HEK293 (cell line): Measurements from ENCODE around the gene SLC4A8.

Experiments
- CTCF ChIA-PET: fragments of 350-600 bp; formaldehyde crosslinking; extraction: SDS; loops from one replicate; lab custom pipeline; 2021; ENCODE audit warnings: antibody characterized with exemption; lab: Yijun Ruan, JAX
- POLR2A ChIA-PET: fragments of 300-600 bp; formaldehyde crosslinking; extraction: SDS; loops from one replicate; lab custom pipeline; 2020; ENCODE audit warnings: antibody characterized with exemption, inconsistent platforms; lab: Yijun Ruan, JAX
- H3K27ac ChIP-seq: fragments of 200-500 bp; sonication (Bioruptor generic); 2 replicates; pipeline ENCODE4 v1.5.1; 2014; ENCODE audit warnings: low read depth, low read length, control low read depth, inconsistent platforms; ENCODE audit errors: extremely low read depth
- H3K36me3 ChIP-seq, 2 experiments: fragments of 200-500 bp in 1 of 2; sonication (Bioruptor generic) in 1 of 2; 1 replicate in 1 of 2; 2 replicates in 1 of 2; pipeline ENCODE4 v1.5.1; 2014 to 2017; ENCODE audit warnings: inconsistent platforms in 2 of 2, low read length in 2 of 2; ENCODE audit not compliant: control insufficient read depth in 2 of 2, insufficient read depth in 1 of 2
- H3K4me1 ChIP-seq: fragments of 200-500 bp; sonication (Bioruptor generic); 2 replicates; pipeline ENCODE4 v1.5.1; 2014; ENCODE audit warnings: mild to moderate bottlenecking, low read length, inconsistent platforms; ENCODE audit not compliant: control insufficient read depth, insufficient read depth
- H3K4me3 ChIP-seq: 2 replicates; pipeline ENCODE4 v1.5.1; 2011; ENCODE audit warnings: low read depth, mild to moderate bottlenecking, control low read depth, low read length, moderate library complexity
- H3K9me3 ChIP-seq: fragments of 200-500 bp; sonication (Bioruptor generic); 2 replicates; pipeline ENCODE4 v1.5.1; 2014; ENCODE audit warnings: low read depth, low read length, inconsistent platforms; ENCODE audit not compliant: control insufficient read depth, insufficient read depth
- KLF10 ChIP-seq: fragments of 450-650 bp; IDR thresholded peaks from 2 replicates; pipeline ENCODE4 v1.5.1; 2018; ENCODE audit warnings: missing biosample characterization, mild to moderate bottlenecking, missing genetic modification characterization
- KLF7 ChIP-seq: fragments of 450-650 bp; formaldehyde crosslinking; IDR thresholded peaks from 2 replicates; pipeline ENCODE4 v1.5.1; 2016; ENCODE audit warnings: missing biosample characterization, missing genetic modification characterization, borderline replicate concordance
- KLF8 ChIP-seq: fragments of 450-650 bp; formaldehyde crosslinking; IDR thresholded peaks from 2 replicates; pipeline ENCODE4 v1.5.1; 2016; ENCODE audit warnings: missing biosample characterization, missing genetic modification characterization
- MZF1 ChIP-seq: fragments of 450-650 bp; formaldehyde crosslinking; IDR thresholded peaks from 2 replicates; pipeline ENCODE4 v1.5.1; 2017; ENCODE audit warnings: missing biosample characterization, missing genetic modification characterization, borderline replicate concordance
- PRDM2 ChIP-seq: fragments of 450-650 bp; formaldehyde crosslinking; IDR thresholded peaks from 2 replicates; pipeline ENCODE4 v1.5.1; 2016; ENCODE audit warnings: missing biosample characterization, missing genetic modification characterization, borderline replicate concordance
- TRIM28 ChIP-seq: IDR thresholded peaks from 2 replicates; pipeline ENCODE4 v1.6.1; 2011; ENCODE audit warnings: low read length, control low read depth, borderline replicate concordance
- ZBTB17 ChIP-seq: fragments of 450-650 bp; formaldehyde crosslinking; IDR thresholded peaks from 2 replicates; pipeline ENCODE4 v1.5.1; 2016; ENCODE audit warnings: missing biosample characterization, missing genetic modification characterization
- ZBTB21 ChIP-seq: fragments of 450-650 bp; formaldehyde crosslinking; IDR thresholded peaks from 2 replicates; pipeline ENCODE4 v1.5.1; 2017; ENCODE audit warnings: missing biosample characterization, missing genetic modification characterization
- ZBTB6 ChIP-seq: fragments of 450-650 bp; formaldehyde crosslinking; IDR thresholded peaks from 2 replicates; pipeline ENCODE4 v1.5.1; 2017; ENCODE audit warnings: missing biosample characterization, missing genetic modification characterization
- ZBTB8A ChIP-seq: fragments of 450-650 bp; formaldehyde crosslinking; IDR thresholded peaks from 2 replicates; pipeline ENCODE4 v1.5.1; 2016; ENCODE audit warnings: missing biosample characterization, missing genetic modification characterization
- ZEB2 ChIP-seq: fragments of 450-650 bp; formaldehyde crosslinking; IDR thresholded peaks from 2 replicates; pipeline ENCODE4 v1.5.1; 2016; ENCODE audit warnings: missing biosample characterization, missing genetic modification characterization
- ZNF112 ChIP-seq: fragments of 450-650 bp; formaldehyde crosslinking; IDR thresholded peaks from 2 replicates; pipeline ENCODE4 v1.5.0; 2017; ENCODE audit warnings: missing biosample characterization, missing genetic modification characterization
- ZNF155 ChIP-seq: fragments of 450-650 bp; formaldehyde crosslinking; IDR thresholded peaks from 2 replicates; pipeline ENCODE4 v1.5.1; 2016; ENCODE audit warnings: missing biosample characterization, missing genetic modification characterization
- ZNF248 ChIP-seq: fragments of 450-650 bp; formaldehyde crosslinking; IDR thresholded peaks from 2 replicates; pipeline ENCODE4 v1.5.1; 2017; ENCODE audit warnings: missing biosample characterization, missing genetic modification characterization
- ZNF302 ChIP-seq: fragments of 450-650 bp; formaldehyde crosslinking; IDR thresholded peaks from 2 replicates; pipeline ENCODE4 v1.5.1; 2016; ENCODE audit warnings: missing biosample characterization, missing genetic modification characterization, low read depth
- ZNF311 ChIP-seq: fragments of 450-650 bp; formaldehyde crosslinking; IDR thresholded peaks from 2 replicates; pipeline ENCODE4 v1.5.1; 2017; ENCODE audit warnings: missing biosample characterization, missing genetic modification characterization, borderline replicate concordance
- ZNF426 ChIP-seq: fragments of 450-650 bp; formaldehyde crosslinking; IDR thresholded peaks from 2 replicates; pipeline ENCODE4 v1.5.1; 2017; ENCODE audit warnings: missing biosample characterization, missing genetic modification characterization, mild to moderate bottlenecking, inconsistent platforms, moderate library complexity
- ZNF544 ChIP-seq: fragments of 450-650 bp; formaldehyde crosslinking; IDR thresholded peaks from 2 replicates; pipeline ENCODE4 v1.5.0; 2017; ENCODE audit warnings: missing biosample characterization, missing genetic modification characterization
- ZNF580 ChIP-seq: fragments of 450-650 bp; formaldehyde crosslinking; IDR thresholded peaks from 2 replicates; pipeline ENCODE4 v1.5.1; 2016; ENCODE audit warnings: missing biosample characterization, missing genetic modification characterization
- ZNF626 ChIP-seq: fragments of 450-650 bp; sonication (Bioruptor Pico); formaldehyde crosslinking; IDR thresholded peaks from 2 replicates; pipeline ENCODE4 v1.5.1; 2018; ENCODE audit warnings: missing biosample characterization, missing genetic modification characterization, inconsistent platforms
- ZNF701 ChIP-seq: fragments of 450-650 bp; formaldehyde crosslinking; IDR thresholded peaks from 2 replicates; pipeline ENCODE4 v1.5.1; 2016; ENCODE audit warnings: missing biosample characterization, missing genetic modification characterization
- ZNF768 ChIP-seq: fragments of 450-650 bp; formaldehyde crosslinking; IDR thresholded peaks from 2 replicates; pipeline ENCODE4 v1.5.1; 2018; ENCODE audit warnings: missing biosample characterization, mild to moderate bottlenecking, missing genetic modification characterization
- ZSCAN23 ChIP-seq: fragments of 450-650 bp; formaldehyde crosslinking; IDR thresholded peaks from 2 replicates; pipeline ENCODE4 v1.5.1; 2016; ENCODE audit warnings: missing biosample characterization, missing genetic modification characterization

SLC4A8 gene

GRCh38 chr12:51443573-51443972 is 18.9 kb downstream of the SLC4A8 start:
- CTCF ChIA-PET: interaction anchor here (0.6 kb wide), 1 partner anchor 84 kb away, joined by 3 read pairs; no protein-coding TSS in a partner anchor
- Histone ChIP-seq H3K4me3 (no peak overlapping the region), H3K4me1 (no peaks in the 10 kb centered on the region), H3K36me3 (no peaks in the 10 kb centered on the region), H3K9me3 (no peaks in the 10 kb centered on the region), H3K27ac (no peak overlapping the region)
- POLR2A ChIA-PET: no interaction called here
- TF ChIP-seq ZNF580 (tag by site-specific recombination) (no peak), ZBTB17 (no peak), ZNF248 (tag by site-specific recombination) (no peak), ZBTB6 (no peak)

- no peaks in the 10 kb centered on the region; the same call in 1 of the 2 replicates for H3K4me1 ChIP-seq
- no peak overlapping the region for H3K4me3 ChIP-seq
- no peak overlapping the region for H3K27ac ChIP-seq
- POLR2A ChIA-PET: no interaction called here
- no peaks in the 10 kb centered on the region for H3K36me3 ChIP-seq
- H3K9me3 ChIP-seq: no peaks in the 10 kb centered on the region
- TF ChIP-seq ZNF311 (tag by site-specific recombination) (no peak), ZNF426 (no peak), ZNF155 (tag by site-specific recombination) (no peak), KLF7 (no peak), ZSCAN23 (no peak), ZNF768 (tag by site-specific recombination) (no peak), MZF1 (no peak), ZNF626 (tag by site-specific recombination) (no peak), ZBTB8A (tag by site-specific recombination) (no peak), ZBTB21 (tag by site-specific recombination) (no peak), ZNF112 (no peak), ZNF302 (tag by site-specific recombination) (no peak)
- CTCF ChIA-PET: interaction anchor here (0.6 to 1.1 kb wide), 3 partner anchors 27 to 80 kb away, joined by 3 to 6 read pairs (median 3); no protein-coding TSS in a partner anchor
Observed at GRCh38 chr12:51448618-51449256, 24.1 kb downstream of the SLC4A8 start.

GRCh38 chr12:51449580-51450246 is 25.1 kb downstream of the SLC4A8 start:
- Histone ChIP-seq H3K27ac (no peak overlapping the region), H3K36me3 (no peaks in the 10 kb centered on the region), H3K9me3 (no peaks in the 10 kb centered on the region), H3K4me1 (no peaks in the 10 kb centered on the region; the same call in 1 of the 2 replicates), H3K4me3 (no peak overlapping the region)
- TF ChIP-seq TRIM28 (no peak), ZNF544 (tag by site-specific recombination) (no peak), KLF10 (no peak), PRDM2 (tag by site-specific recombination) (no peak), ZNF701 (no peak), KLF8 (no peak), ZEB2 (no peak)
- ChIA-PET CTCF (interaction anchor here (0.6 kb wide), 1 partner anchor 79 kb away, joined by 6 read pairs; no protein-coding TSS in a partner anchor), POLR2A (no interaction called here)
